ENCODE data around the gene PRKAR1B.

Gene PRKAR1B

DNA sequence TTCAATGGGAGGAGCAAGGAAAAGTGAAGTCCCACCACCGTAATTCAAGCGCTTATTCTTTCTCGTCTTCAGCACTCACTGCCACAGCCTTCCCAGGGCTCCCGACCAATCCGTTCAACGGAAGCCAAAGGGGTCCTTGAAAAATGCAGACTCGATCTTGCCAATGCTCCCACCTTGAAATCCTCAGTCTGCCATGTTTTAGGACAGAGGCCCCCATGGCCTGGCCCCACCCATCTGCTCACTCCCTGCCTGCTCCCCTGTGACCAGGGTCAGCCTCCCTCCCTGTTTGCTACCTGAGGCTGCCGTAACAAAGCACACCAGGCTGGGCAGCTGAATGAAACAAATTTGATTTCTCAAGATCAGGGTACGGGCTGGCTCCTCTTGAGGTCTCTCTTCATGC lies 3.5 kb downstream of the PRKAR1B start:
- no peak for TF ChIP-seq CTCF (IDR thresholded peaks at IDR 0.05; ENCODE audit: insufficient read depth, low read depth, low read length, missing control alignments)
- DNase-seq (ENCODE audit: low read depth), result no peak
- H3K4me3 ChIP-seq (ENCODE audit: low read length), result no peak overlapping the region

- TF ChIP-seq CTCF (IDR thresholded peaks at IDR 0.05; ENCODE audit: insufficient read depth, low read depth, low read length, missing control alignments), result no peak
- no peak overlapping the region for H3K4me3 ChIP-seq (ENCODE audit: low read length)
- no peak for DNase-seq (ENCODE audit: low read depth)
Observed at GRCh38 chr7:721619-722248, 5.3 kb downstream of the PRKAR1B start.

- no peak overlapping the region for H3K4me3 ChIP-seq (ENCODE audit: low read length)
- TF ChIP-seq CTCF (IDR thresholded peaks at IDR 0.05; ENCODE audit: insufficient read depth, low read depth, low read length, missing control alignments), result no peak
- no peak for DNase-seq (ENCODE audit: low read depth)
Observed at GRCh38 chr7:716636-717035, 10.4 kb downstream of the PRKAR1B start.

- TF ChIP-seq CTCF (IDR thresholded peaks at IDR 0.05; ENCODE audit: insufficient read depth, low read depth, low read length, missing control alignments), result no peak
- no peak overlapping the region for H3K4me3 ChIP-seq (ENCODE audit: low read length)
- no peak for DNase-seq (ENCODE audit: low read depth)
Observed at GRCh38 chr7:716222-716621, 10.9 kb downstream of the PRKAR1B start.

DNA sequence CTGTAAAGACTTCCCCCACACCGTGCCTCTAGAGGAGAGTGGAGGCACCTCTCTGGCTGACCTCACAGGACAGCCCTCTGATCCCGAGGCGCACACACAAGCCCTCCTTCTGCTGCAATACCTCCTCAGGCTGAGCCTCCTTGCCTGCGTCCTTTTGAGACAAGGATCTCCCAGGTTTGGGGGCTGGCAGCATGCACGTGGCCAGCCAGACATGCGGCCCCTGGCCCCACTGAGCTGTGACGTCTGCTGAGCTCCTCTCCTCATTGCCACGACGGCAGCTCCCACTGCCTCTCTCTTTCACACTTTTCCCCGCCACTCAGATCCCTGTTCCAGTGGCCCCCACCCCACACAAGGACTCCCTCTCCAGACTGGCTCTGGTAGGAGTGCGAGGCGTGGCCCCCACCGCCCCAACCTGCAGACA lies 12.8 kb downstream of the PRKAR1B start:
- TF ChIP-seq CTCF (IDR thresholded peaks at IDR 0.05; ENCODE audit: insufficient read depth, low read depth, low read length, missing control alignments), result no peak
- no peak overlapping the region for H3K4me3 ChIP-seq (ENCODE audit: low read length)
- no peak for DNase-seq (ENCODE audit: low read depth)

DNA sequence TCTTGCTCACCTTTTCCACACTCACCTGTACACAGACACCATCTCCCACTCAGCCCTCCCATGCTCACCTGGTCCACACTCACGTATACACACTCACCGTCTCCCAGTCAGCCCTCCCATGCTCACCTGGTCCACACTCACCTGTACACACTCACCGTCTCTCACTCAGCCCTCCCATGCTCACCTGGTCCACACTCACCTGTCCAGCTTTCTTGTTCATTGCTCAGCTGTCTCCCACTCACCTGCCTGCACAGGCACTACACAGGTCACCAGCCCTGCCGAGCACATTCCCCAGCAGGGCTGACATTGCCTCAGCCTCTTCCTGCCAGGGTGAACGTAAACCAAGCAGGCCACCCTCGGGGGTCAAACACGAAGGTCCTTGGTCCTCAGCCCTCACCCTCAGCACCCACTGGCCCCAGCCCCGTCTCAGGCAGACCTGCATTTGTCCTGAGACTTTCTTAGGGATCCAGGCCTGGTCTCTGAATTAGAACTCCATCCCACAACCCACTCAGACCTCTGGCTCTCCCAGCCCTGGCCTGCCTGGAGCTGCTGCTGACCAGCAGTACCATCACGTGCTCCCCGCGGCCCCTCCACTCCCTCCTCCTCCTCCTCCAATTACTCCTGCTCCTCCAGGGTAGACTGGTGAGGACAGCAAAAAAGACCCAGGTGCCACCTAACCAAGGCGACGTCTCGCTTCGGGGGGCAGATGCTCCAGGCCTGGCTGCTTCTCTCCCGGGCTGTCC lies 13.4 kb downstream of the PRKAR1B start:
- TF ChIP-seq CTCF (IDR thresholded peaks at IDR 0.05; ENCODE audit: insufficient read depth, low read depth, low read length, missing control alignments), result no peak
- no peak for DNase-seq (ENCODE audit: low read depth)
- H3K4me3 ChIP-seq (ENCODE audit: low read length), result no peak overlapping the region

- no peak for TF ChIP-seq CTCF (IDR thresholded peaks at IDR 0.05; ENCODE audit: insufficient read depth, low read depth, low read length, missing control alignments)
- no peak overlapping the region for H3K4me3 ChIP-seq (ENCODE audit: low read length)
- DNase-seq (ENCODE audit: low read depth), result no peak
Observed at GRCh38 chr7:713139-713457, 14.0 kb downstream of the PRKAR1B start.
